ENCODE results near the gene PRKCE. TPM values are rescaled to one million over a fixed set of nuclear protein-coding genes. Genes with fewer than 3 reads are reported as not detected.

Gene PRKCE
- total RNA-seq, 2 experiments from 2014 or later, result 17.0 to 42.1 TPM

DNA sequence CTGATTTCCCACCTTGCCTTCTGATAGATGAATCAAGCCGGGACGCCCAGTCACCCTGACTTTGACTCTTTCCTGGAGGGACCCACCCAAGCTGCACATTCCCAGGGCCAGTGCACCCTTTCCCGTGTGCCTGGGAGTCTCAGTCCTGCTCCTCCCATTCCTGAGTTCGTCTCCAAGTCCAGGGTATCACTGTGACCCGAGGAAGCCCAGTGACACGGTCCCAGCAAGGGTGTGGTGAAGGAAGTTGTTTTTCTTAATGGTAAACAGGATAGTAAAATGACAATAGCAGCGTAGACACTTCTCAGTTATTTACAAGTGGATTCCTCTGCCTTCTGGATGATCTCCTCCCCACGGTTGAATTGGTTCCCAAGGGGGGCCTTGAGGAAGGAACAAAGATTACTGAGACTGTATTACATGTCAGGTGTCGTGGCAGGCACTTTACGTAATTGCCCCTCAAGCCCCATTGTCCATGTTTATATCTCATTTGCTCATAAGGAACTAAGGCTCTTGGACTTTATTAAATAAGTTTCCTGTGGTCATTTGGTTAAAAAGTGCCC, 123.3 kb downstream of the PRKCE start:
- TF ChIP-seq EZH2phosphoT487 (IDR thresholded peaks at IDR 0.05; ENCODE audit: borderline replicate concordance, low read depth, low read length), result no peak
- no peak for TF ChIP-seq CTCF (conservative IDR thresholded peaks at IDR 0.05; ENCODE audit: low read length)
- Histone ChIP-seq H2AFZ (ENCODE audit: low read length) (no peak overlapping the region), H3K79me2 (ENCODE audit: insufficient read depth, low read depth, low read length) (no peaks in the 10 kb centered on the region), H3K4me2 (ENCODE audit: low read length) (no peak overlapping the region), H3K9me2 (ENCODE audit: insufficient read depth, low read length) (no peaks in the 10 kb centered on the region), H3K9me3 (ENCODE audit: low read length) (no peaks in the 10 kb centered on the region), H4K20me1 (ENCODE audit: insufficient read depth, low read length) (no peaks in the 10 kb centered on the region), H3K27ac (ENCODE audit: low read depth, low read length, poor library complexity, severe bottlenecking) (no peak overlapping the region), H3K36me3 (ENCODE audit: insufficient read depth, low read length) (no peaks in the 10 kb centered on the region), H3K4me1 (ENCODE audit: insufficient read depth, low read length, poor library complexity, severe bottlenecking) (peaks cover 21% of the 10 kb centered on the region), H3K4me3 (ENCODE audit: low read depth, low read length, poor library complexity, severe bottlenecking) (no peak overlapping the region)
- intact Hi-C loops (cut with micrococcal nuclease; ENCODE audit: unreplicated experiment), result loop anchor here (5.0 kb wide), 1 partner anchor 163 kb away; no protein-coding TSS in a partner anchor
- no peak for DNase-seq (ENCODE audit: low spot score)
- BruUV-seq (replicated peaks), result no TSS peak
- POLR2A ChIA-PET, result no interaction called here
- CTCF ChIA-PET (ENCODE audit: unreplicated experiment), result no interaction called here

DNA sequence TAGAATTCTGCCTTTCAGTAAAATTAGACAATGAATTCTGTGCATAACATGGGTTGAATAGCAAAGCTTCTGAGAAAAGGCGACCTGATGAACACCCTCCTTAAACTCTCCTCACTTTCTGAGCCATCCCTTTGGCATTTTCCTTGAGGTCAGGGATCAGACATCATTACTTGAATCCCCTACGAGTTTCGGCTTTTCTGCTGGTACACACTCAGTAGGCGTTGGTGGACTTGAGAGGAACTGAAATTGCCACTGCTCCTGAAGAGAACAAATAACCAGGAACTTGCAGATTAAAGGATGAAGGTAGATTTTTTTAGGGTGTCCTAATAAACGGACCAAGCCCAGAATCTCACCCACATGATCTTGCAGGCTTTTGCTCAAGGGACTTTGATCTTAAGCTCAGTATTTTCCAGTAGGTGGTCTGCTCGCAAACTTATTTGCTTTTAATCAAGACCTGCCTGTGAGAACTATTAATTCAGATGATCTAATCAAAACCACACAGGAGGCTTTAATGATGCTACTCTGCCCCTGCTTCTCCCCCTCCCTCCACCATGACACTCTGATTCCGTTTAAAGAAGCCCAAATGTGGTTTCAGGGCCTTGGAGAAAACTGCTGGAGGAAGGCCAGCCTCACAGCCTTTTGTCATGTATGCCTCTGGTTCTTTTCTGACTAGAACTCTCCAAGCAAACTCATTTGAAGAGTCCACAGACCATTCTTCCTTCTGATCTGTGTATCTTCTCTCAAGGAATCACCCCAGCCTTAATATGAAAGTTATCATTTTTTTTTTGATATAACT, 124.9 kb downstream of the PRKCE start:
- intact Hi-C loops (cut with micrococcal nuclease; ENCODE audit: unreplicated experiment), result loop anchor here (2.0 to 5.0 kb wide), 2 partner anchors 48 to 161 kb away; no protein-coding TSS in a partner anchor
- DNase-seq (ENCODE audit: low spot score), result no peak
- Histone ChIP-seq H3K9me2 (ENCODE audit: insufficient read depth, low read length) (no peaks in the 10 kb centered on the region), H3K4me2 (ENCODE audit: low read length) (peak overlapping the region; percentile 31; the same call in 1 of the 2 replicates), H3K4me1 (ENCODE audit: insufficient read depth, low read length, poor library complexity, severe bottlenecking) (peaks cover 18% of the 10 kb centered on the region), H3K79me2 (ENCODE audit: insufficient read depth, low read depth, low read length) (no peaks in the 10 kb centered on the region), H3K9me3 (ENCODE audit: low read length) (no peaks in the 10 kb centered on the region), H2AFZ (ENCODE audit: low read length) (no peak overlapping the region), H3K36me3 (ENCODE audit: insufficient read depth, low read length) (no peaks in the 10 kb centered on the region), H3K4me3 (ENCODE audit: low read depth, low read length, poor library complexity, severe bottlenecking) (no peak overlapping the region), H4K20me1 (ENCODE audit: insufficient read depth, low read length) (no peaks in the 10 kb centered on the region), H3K27ac (ENCODE audit: low read depth, low read length, poor library complexity, severe bottlenecking) (no peak overlapping the region)
- ChIA-PET POLR2A (interaction anchor here (0.7 to 1.0 kb wide), 2 partner anchors 120 to 287 kb away, joined by 3 read pairs; no protein-coding TSS in a partner anchor), CTCF (ENCODE audit: unreplicated experiment) (no interaction called here)
- TF ChIP-seq CTCF (conservative IDR thresholded peaks at IDR 0.05; ENCODE audit: low read length), result no peak
- no TSS peak for BruUV-seq (replicated peaks)

Data from OCI-LY7 (cell line).